HCT116 (cell line): ENCODE measurements around the gene PTMS. TPM values are rescaled to one million over a fixed set of nuclear protein-coding genes. Genes with fewer than 3 reads are reported as not detected.

Source experiments
- ATAC-seq: fragments of 200-7000 bp; cut with Tn5 transposase; 2 replicates; pipeline ENCODE4 v1.9.1; 2020; ENCODE audit warnings: mild to moderate bottlenecking, moderate library complexity
- BruUV-seq: library from RNA; stranded (reverse); fragments of 400-500 nt; replicated peaks from 2 replicates; lab custom pipeline; 2021; lab: Mats Ljungman, UMichigan
- CTCF ChIA-PET: fragments of 300-600 bp; sonication (Branson Sonifier 250); formaldehyde crosslinking; loops from one replicate; lab custom pipeline; 2021; ENCODE audit warnings: antibody characterized with exemption; lab: Charles Lee
- POLR2A ChIA-PET: fragments of 300-600, 350-600 bp; sonication (Branson Sonifier 250); formaldehyde crosslinking; loops from one replicate; lab custom pipeline; 2021; ENCODE audit warnings: antibody characterized with exemption; lab: Charles Lee
- RAD21 ChIA-PET, 2 experiments: fragments of 300-600 bp; sonication (Branson Sonifier 250); formaldehyde crosslinking; loops; one replicate each; lab custom pipeline; 2023; ENCODE audit warnings: low total read pairs in 2 of 2; ENCODE audit not compliant: uncharacterized antibody in 2 of 2, unreplicated experiment in 2 of 2, low non-redundant PET in 1 of 2; lab: Charles Lee
- DNase-seq: peaks from one replicate; pipeline ENCODE4 v3.0.0-alpha.2; 2010; ENCODE audit warnings: low read depth, low spot score
- H2AFZ ChIP-seq: fragments of 200-600 bp; shearing (Covaris generic), sonication (generic); 2 replicates; pipeline ENCODE4 v1.6.1; 2017; ENCODE audit warnings: low read depth, mixed run types, mixed read lengths, antibody characterized with exemption, low read length; ENCODE audit not compliant: poor library complexity, severe bottlenecking
- H3K27ac ChIP-seq: 2 replicates; pipeline ENCODE4 v1.5.1; 2012; ENCODE audit warnings: low read depth, low read length
- H3K27me3 ChIP-seq: fragments of 200-600 bp; sonication (generic); 2 replicates; pipeline ENCODE4 v1.6.1; 2016; ENCODE audit warnings: mixed run types, low read length, mixed read lengths; ENCODE audit not compliant: insufficient read depth
- H3K36me3 ChIP-seq, 2 experiments: fragments of 200-500 bp in 1 of 2; fragments of 200-600 bp in 1 of 2; sonication (Bioruptor generic) in 1 of 2; sonication (generic) in 1 of 2; 2 replicates each; pipeline versions ENCODE4 v1.5.1 to v1.6.1; 2014 to 2016; ENCODE audit warnings: low read length in 2 of 2, inconsistent platforms in 1 of 2, mixed read lengths in 1 of 2, mixed run types in 1 of 2; ENCODE audit not compliant: insufficient read depth in 2 of 2, control insufficient read depth in 1 of 2
- H3K4me1 ChIP-seq, 2 experiments: fragments of 200-600 bp in 1 of 2; sonication (generic) in 1 of 2; 2 replicates each; pipeline versions ENCODE4 v1.5.1 to v1.6.1; 2012 to 2017; ENCODE audit warnings: low read length in 2 of 2, inconsistent platforms in 1 of 2, mild to moderate bottlenecking in 1 of 2, mixed read lengths in 1 of 2, mixed run types in 1 of 2, moderate library complexity in 1 of 2; ENCODE audit not compliant: insufficient read depth in 2 of 2, control insufficient read depth in 1 of 2
- H3K4me2 ChIP-seq: fragments of 200-600 bp; sonication (generic); 2 replicates; pipeline ENCODE4 v1.6.1; 2017; ENCODE audit warnings: mixed run types, low read length, mixed read lengths
- H3K4me3 ChIP-seq, 2 experiments: fragments of 200-600 bp in 1 of 2; sonication (generic) in 1 of 2; replicated peaks in 1 of 2; 2 replicates each; pipeline ENCODE4 v1.5.1; 2011 to 2016; ENCODE audit warnings: low read length in 2 of 2, control low read depth in 1 of 2, low read depth in 1 of 2, mild to moderate bottlenecking in 1 of 2, mixed read lengths in 1 of 2, mixed run types in 1 of 2
- H3K79me2 ChIP-seq: fragments of 200-600 bp; sonication (generic); 2 replicates; pipeline ENCODE4 v1.6.1; 2017; ENCODE audit warnings: mild to moderate bottlenecking, mixed run types, low read length, moderate library complexity, mixed read lengths; ENCODE audit not compliant: insufficient read depth
- H3K9ac ChIP-seq: fragments of 200-600 bp; sonication (generic); 2 replicates; pipeline ENCODE4 v1.6.1; 2016; ENCODE audit warnings: low read length, mixed read lengths
- H3K9me2 ChIP-seq: fragments of 200-600 bp; sonication (generic), shearing (Covaris generic); 2 replicates; pipeline ENCODE4 v1.6.1; 2017; ENCODE audit warnings: mixed run types, mild to moderate bottlenecking, moderate library complexity; ENCODE audit not compliant: insufficient read depth
- H3K9me3 ChIP-seq, 2 experiments: fragments of 200-500 bp in 1 of 2; fragments of 200-600 bp in 1 of 2; sonication (Bioruptor generic) in 1 of 2; sonication (generic) in 1 of 2; 2 replicates each; pipeline ENCODE4 v1.6.1; 2014 to 2017; ENCODE audit warnings: low read length in 2 of 2, mixed read lengths in 2 of 2, inconsistent platforms in 1 of 2, low read depth in 1 of 2, mild to moderate bottlenecking in 1 of 2, mixed run types in 1 of 2, moderate library complexity in 1 of 2; ENCODE audit not compliant: control insufficient read depth in 1 of 2, insufficient read depth in 1 of 2
- H4K20me1 ChIP-seq: fragments of 200-600 bp; sonication (generic), shearing (Covaris generic); 2 replicates; pipeline ENCODE4 v1.6.1; 2017; ENCODE audit warnings: mixed run types, mild to moderate bottlenecking, moderate library complexity; ENCODE audit not compliant: insufficient read depth
- CBX3 ChIP-seq: IDR thresholded peaks from 2 replicates; pipeline ENCODE4 v1.6.1; 2012; ENCODE audit warnings: low read depth
- CEBPB ChIP-seq: IDR thresholded peaks from 2 replicates; pipeline ENCODE4 v1.6.1; 2012; ENCODE audit warnings: low read depth
- EGR1 ChIP-seq: IDR thresholded peaks from 2 replicates; pipeline ENCODE4 v1.6.1; 2012; ENCODE audit warnings: low read depth
- ELF1 ChIP-seq: IDR thresholded peaks from 2 replicates; pipeline ENCODE4 v1.6.1; 2012; ENCODE audit warnings: low read depth, borderline replicate concordance
- EZH2 ChIP-seq: fragments of 200-600 bp; sonication (generic); IDR thresholded peaks from 2 replicates; pipeline ENCODE4 v1.6.1; 2017; ENCODE audit warnings: antibody characterized with exemption, mixed run types
- EZH2phosphoT487 ChIP-seq: fragments of 200-600 bp; IDR thresholded peaks from 2 replicates; pipeline ENCODE4 v1.6.1; 2018; ENCODE audit warnings: antibody characterized with exemption, borderline replicate concordance
- FOSL1 ChIP-seq: IDR thresholded peaks from 2 replicates; pipeline ENCODE4 v1.6.1; 2012; ENCODE audit warnings: low read depth
- POLR2A ChIP-seq: IDR thresholded peaks from 2 replicates; pipeline ENCODE4 v1.7.0; 2011; ENCODE audit warnings: borderline replicate concordance; ENCODE audit not compliant: insufficient read depth, insufficient read length; ENCODE audit errors: extremely low read depth
- POLR2AphosphoS5 ChIP-seq: IDR thresholded peaks from 2 replicates; pipeline ENCODE4 v1.6.1; 2011; ENCODE audit warnings: mild to moderate bottlenecking, low read depth, low read length, moderate library complexity
- RAD21 ChIP-seq: IDR thresholded peaks from 2 replicates; pipeline ENCODE4 v1.6.1; 2012; ENCODE audit warnings: low read depth, mild to moderate bottlenecking
- SIN3A ChIP-seq: IDR thresholded peaks from 2 replicates; pipeline ENCODE4 v1.6.1; 2012; ENCODE audit warnings: low read depth
- SP1 ChIP-seq: IDR thresholded peaks from 2 replicates; pipeline ENCODE4 v1.6.1; 2012; ENCODE audit warnings: low read depth
- SRF ChIP-seq: IDR thresholded peaks from 2 replicates; pipeline ENCODE4 v1.6.1; 2012; ENCODE audit warnings: low read depth
- YY1 ChIP-seq: IDR thresholded peaks from 2 replicates; pipeline ENCODE4 v1.6.1; 2011; ENCODE audit warnings: low read length, low read depth, moderate library complexity, mild to moderate bottlenecking; ENCODE audit not compliant: insufficient replicate concordance; ENCODE audit errors: extremely low read depth
- ZFX ChIP-seq: fragments of 450-650 bp; IDR thresholded peaks from 2 replicates; pipeline ENCODE4 v1.6.1; 2017
- ZNF274 ChIP-seq: fragments of 200-500 bp; sonication (Bioruptor generic); IDR thresholded peaks from 2 replicates; pipeline ENCODE4 v1.6.1; 2014; ENCODE audit warnings: mild to moderate bottlenecking, low read depth, low read length, inconsistent platforms
- intact Hi-C: fragments of 100-400 bp; cut with micrococcal nuclease; formaldehyde crosslinking; loops from 2 replicates; pipeline ENCODE4 v1.10.0; 2022
- total RNA-seq: library from RNA; stranded (reverse); gene quantifications from one replicate; pipeline ENCODE4 v1.2.1, GENCODE V29; 2021; ENCODE audit not compliant: unreplicated experiment
- TF ChIP-seq, protein P1 (sequence below): IDR thresholded peaks from 2 replicates; pipeline ENCODE4 v1.6.1; 2012
- TF ChIP-seq, protein P2 (sequence below): IDR thresholded peaks from 2 replicates; pipeline ENCODE4 v1.6.1; 2012
- TF ChIP-seq, protein P3 (sequence below): IDR thresholded peaks from 2 replicates; pipeline ENCODE4 v1.6.1; 2012; ENCODE audit warnings: low read depth

Gene PTMS
- total RNA-seq, 1 experiment from 2014 or later, result 494 TPM

DNA sequence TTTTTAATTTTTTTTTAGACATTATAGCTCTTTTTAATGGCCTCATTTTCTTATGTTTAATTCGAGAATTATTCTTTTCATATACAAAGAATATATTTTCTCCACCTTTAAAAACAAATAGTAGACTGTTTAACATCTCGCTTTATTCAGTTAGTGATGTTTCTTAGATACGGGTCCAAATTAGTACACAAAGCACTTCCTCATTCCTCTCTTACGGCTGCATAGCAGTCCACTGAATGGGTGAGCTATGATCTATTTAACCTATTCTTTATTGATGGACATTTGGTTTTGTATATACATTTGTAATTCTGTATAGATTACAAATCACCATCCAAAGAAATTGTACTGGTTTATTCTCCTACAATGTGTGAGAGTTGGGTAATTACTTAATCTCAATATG, 47.2 kb downstream of the PTMS start:
- Histone ChIP-seq H3K4me2 (no peak overlapping the region), H3K36me3 (no peaks in the 10 kb centered on the region), H3K4me1 (no peaks in the 10 kb centered on the region; a peak in 1 of 4 replicates), H3K9me3 (no peaks in the 10 kb centered on the region), H3K27me3 (no peaks in the 10 kb centered on the region), H3K27ac (no peak overlapping the region), H4K20me1 (no peaks in the 10 kb centered on the region), H3K4me3 (no peak overlapping the region), H2AFZ (no peak overlapping the region), H3K9me2 (no peaks in the 10 kb centered on the region), H3K9ac (no peak overlapping the region), H3K79me2 (no peaks in the 10 kb centered on the region)
- ChIA-PET POLR2A (interaction anchor here (1.3 kb wide), 1 partner anchor 38 kb away, joined by 3 read pairs; the partner anchor contains the start of genes CDCA3 and USP5), RAD21 (no interaction called here), CTCF (interaction anchor here (1.0 kb wide), 1 partner anchor 61 kb away, joined by 3 read pairs; no protein-coding TSS in a partner anchor)
- DNase-seq (no peak), ATAC-seq (no peak)
- intact Hi-C loops, result no loop called here
- BruUV-seq, result no TSS peak
- no peak for TF ChIP-seq SIN3A
- TF ChIP-seq POLR2A, result no peak
- TF ChIP-seq CEBPB, result no peak
- TF ChIP-seq, protein P1, sequence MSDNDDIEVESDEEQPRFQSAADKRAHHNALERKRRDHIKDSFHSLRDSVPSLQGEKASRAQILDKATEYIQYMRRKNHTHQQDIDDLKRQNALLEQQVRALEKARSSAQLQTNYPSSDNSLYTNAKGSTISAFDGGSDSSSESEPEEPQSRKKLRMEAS, result no peak
- TF ChIP-seq POLR2AphosphoS5, result no peak
- no peak for TF ChIP-seq FOSL1
- TF ChIP-seq EZH2, result no peak
- TF ChIP-seq, protein P2, sequence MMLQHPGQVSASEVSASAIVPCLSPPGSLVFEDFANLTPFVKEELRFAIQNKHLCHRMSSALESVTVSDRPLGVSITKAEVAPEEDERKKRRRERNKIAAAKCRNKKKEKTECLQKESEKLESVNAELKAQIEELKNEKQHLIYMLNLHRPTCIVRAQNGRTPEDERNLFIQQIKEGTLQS, result no peak
- TF ChIP-seq SP1, result no peak
- TF ChIP-seq CBX3, result no peak
- no peak for TF ChIP-seq EZH2phosphoT487
- no peak for TF ChIP-seq EGR1
- TF ChIP-seq RAD21, result no peak
- TF ChIP-seq SRF, result no peak
- TF ChIP-seq ZFX, result no peak
- TF ChIP-seq ZNF274, result no peak
- TF ChIP-seq YY1, result no peak
- no peak for TF ChIP-seq ELF1
- TF ChIP-seq, protein P3, sequence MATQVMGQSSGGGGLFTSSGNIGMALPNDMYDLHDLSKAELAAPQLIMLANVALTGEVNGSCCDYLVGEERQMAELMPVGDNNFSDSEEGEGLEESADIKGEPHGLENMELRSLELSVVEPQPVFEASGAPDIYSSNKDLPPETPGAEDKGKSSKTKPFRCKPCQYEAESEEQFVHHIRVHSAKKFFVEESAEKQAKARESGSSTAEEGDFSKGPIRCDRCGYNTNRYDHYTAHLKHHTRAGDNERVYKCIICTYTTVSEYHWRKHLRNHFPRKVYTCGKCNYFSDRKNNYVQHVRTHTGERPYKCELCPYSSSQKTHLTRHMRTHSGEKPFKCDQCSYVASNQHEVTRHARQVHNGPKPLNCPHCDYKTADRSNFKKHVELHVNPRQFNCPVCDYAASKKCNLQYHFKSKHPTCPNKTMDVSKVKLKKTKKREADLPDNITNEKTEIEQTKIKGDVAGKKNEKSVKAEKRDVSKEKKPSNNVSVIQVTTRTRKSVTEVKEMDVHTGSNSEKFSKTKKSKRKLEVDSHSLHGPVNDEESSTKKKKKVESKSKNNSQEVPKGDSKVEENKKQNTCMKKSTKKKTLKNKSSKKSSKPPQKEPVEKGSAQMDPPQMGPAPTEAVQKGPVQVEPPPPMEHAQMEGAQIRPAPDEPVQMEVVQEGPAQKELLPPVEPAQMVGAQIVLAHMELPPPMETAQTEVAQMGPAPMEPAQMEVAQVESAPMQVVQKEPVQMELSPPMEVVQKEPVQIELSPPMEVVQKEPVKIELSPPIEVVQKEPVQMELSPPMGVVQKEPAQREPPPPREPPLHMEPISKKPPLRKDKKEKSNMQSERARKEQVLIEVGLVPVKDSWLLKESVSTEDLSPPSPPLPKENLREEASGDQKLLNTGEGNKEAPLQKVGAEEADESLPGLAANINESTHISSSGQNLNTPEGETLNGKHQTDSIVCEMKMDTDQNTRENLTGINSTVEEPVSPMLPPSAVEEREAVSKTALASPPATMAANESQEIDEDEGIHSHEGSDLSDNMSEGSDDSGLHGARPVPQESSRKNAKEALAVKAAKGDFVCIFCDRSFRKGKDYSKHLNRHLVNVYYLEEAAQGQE, result no peak
